SK-N-SH treated with all-trans-retinoic acid at 6 μM for 48 hours (cell line): Measurements from ENCODE around the gene PPP1R15B.

Source experiments
- ARNTL ChIP-seq: fragments of 450-650 bp; formaldehyde crosslinking; IDR thresholded peaks from 2 replicates; pipeline ENCODE4 v1.5.0; 2020; ENCODE audit warnings: low read depth, mild to moderate bottlenecking, moderate library complexity, borderline replicate concordance
- CREB5 ChIP-seq: fragments of 250-450 bp; sonication (Bioruptor Pico); IDR thresholded peaks from 2 replicates; pipeline ENCODE4 v1.5.1; 2020; ENCODE audit warnings: low read depth, mild to moderate bottlenecking, moderate library complexity
- CSRNP3 ChIP-seq: fragments of 250-450 bp; sonication (Bioruptor Pico); IDR thresholded peaks from 2 replicates; pipeline ENCODE4 v1.5.1; 2021; ENCODE audit warnings: mild to moderate bottlenecking, moderate library complexity
- GLIS3 ChIP-seq: fragments of 250-450 bp; sonication (Bioruptor Pico); IDR thresholded peaks from 2 replicates; pipeline ENCODE4 v1.5.0; 2020; ENCODE audit warnings: mild to moderate bottlenecking, moderate library complexity
- PATZ1 ChIP-seq: fragments of 250-450 bp; sonication (Bioruptor Pico); IDR thresholded peaks from 2 replicates; pipeline ENCODE4 v1.8.0; 2020; ENCODE audit warnings: mild to moderate bottlenecking, moderate library complexity, borderline replicate concordance
- PPARA ChIP-seq: fragments of 250-450 bp; sonication (Bioruptor Pico); IDR thresholded peaks from 2 replicates; pipeline ENCODE4 v1.5.0; 2020; ENCODE audit warnings: mild to moderate bottlenecking, borderline replicate concordance
- RARB ChIP-seq: fragments of 250-450 bp; sonication (Bioruptor Pico); IDR thresholded peaks from 2 replicates; pipeline ENCODE4 v1.8.0; 2021; ENCODE audit warnings: mild to moderate bottlenecking, moderate library complexity
- SNAI2 ChIP-seq: fragments of 250-450 bp; sonication (Bioruptor Pico); IDR thresholded peaks from 2 replicates; pipeline ENCODE4 v1.5.0; 2020; ENCODE audit warnings: mild to moderate bottlenecking, moderate library complexity
- TOX ChIP-seq: fragments of 250-450 bp; sonication (Bioruptor Pico); IDR thresholded peaks from 2 replicates; pipeline ENCODE4 v1.8.0; 2021; ENCODE audit warnings: mild to moderate bottlenecking, moderate library complexity, borderline replicate concordance
- TSHZ2 ChIP-seq: fragments of 250-450 bp; sonication (Bioruptor Pico); IDR thresholded peaks from 2 replicates; pipeline ENCODE4 v1.5.0; 2020; ENCODE audit warnings: mild to moderate bottlenecking, moderate library complexity
- ZC3H10 ChIP-seq: fragments of 250-450 bp; sonication (Bioruptor Pico); IDR thresholded peaks from 2 replicates; pipeline ENCODE4 v1.5.1; 2021; ENCODE audit warnings: mild to moderate bottlenecking, moderate library complexity
- ZFP3 ChIP-seq: fragments of 250-450 bp; sonication (Bioruptor Pico); IDR thresholded peaks from 2 replicates; pipeline ENCODE4 v1.5.0; 2020; ENCODE audit warnings: mild to moderate bottlenecking, moderate library complexity
- ZFP30 ChIP-seq: fragments of 450-650 bp; formaldehyde crosslinking; IDR thresholded peaks from 2 replicates; pipeline ENCODE4 v1.5.0; 2022; ENCODE audit warnings: mild to moderate bottlenecking, moderate library complexity

GRCh38 chr1:204398197-204399125 lies 13.2 kb downstream of the PPP1R15B start:
- TF ChIP-seq SNAI2, result no peak
- no peak for TF ChIP-seq PPARA (CRISPR knock-in tag)
- TF ChIP-seq RARB (CRISPR knock-in tag), result no peak
- TF ChIP-seq TOX, result no peak
- TF ChIP-seq ZFP30 (CRISPR knock-in tag), result no peak
- no peak for TF ChIP-seq ARNTL
- TF ChIP-seq PATZ1 (CRISPR knock-in tag), result no peak
- TF ChIP-seq TSHZ2, result no peak
- TF ChIP-seq ZC3H10, result no peak
- no peak for TF ChIP-seq ZFP3 (CRISPR knock-in tag)
- TF ChIP-seq CSRNP3 (CRISPR knock-in tag), result no peak
- TF ChIP-seq CREB5, result no peak
- TF ChIP-seq GLIS3 (CRISPR knock-in tag), result no peak
